Bronchial epithelial cell (primary cell): ENCODE data around the gene CMAS. TPM values are rescaled to one million over a fixed set of nuclear protein-coding genes. Genes with fewer than 3 reads are reported as not detected.

Experiments used
- DNase-seq: peaks from one replicate; pipeline ENCODE4 v3.0.0-alpha.2; 2010; ENCODE audit warnings: low read depth
- FAIRE-seq: peaks from 2 replicates; lab custom pipeline; 2011; peaks lifted over from hg19 to GRCh38; lab: Jason Lieb, UNC
- H3K27me3 ChIP-seq: 2 replicates; pipeline ENCODE4 v1.5.1; 2011; ENCODE audit warnings: low read length; ENCODE audit not compliant: control insufficient read depth, insufficient read depth
- H3K36me3 ChIP-seq: 2 replicates; pipeline ENCODE4 v1.5.1; 2011; ENCODE audit warnings: low read length; ENCODE audit not compliant: control insufficient read depth, insufficient read depth
- H3K4me3 ChIP-seq: 2 replicates; pipeline ENCODE4 v1.5.1; 2011; ENCODE audit warnings: mild to moderate bottlenecking, low read depth, low read length, control low read depth
- CTCF ChIP-seq: IDR thresholded peaks from 2 replicates; pipeline ENCODE4 v1.5.1; 2011; ENCODE audit warnings: mild to moderate bottlenecking, moderate library complexity, low read length, control low read depth, inconsistent platforms; ENCODE audit not compliant: insufficient read depth, severe bottlenecking
- total RNA-seq: library from RNA; depleted of rRNA; stranded (reverse); fragments of >200 nt; gene quantifications from 2 replicates; pipeline ENCODE4 v1.2.1, GENCODE V29; 2014

Gene CMAS
- total RNA-seq, 1 donor from 2014 or later, result 26.6 TPM

DNA sequence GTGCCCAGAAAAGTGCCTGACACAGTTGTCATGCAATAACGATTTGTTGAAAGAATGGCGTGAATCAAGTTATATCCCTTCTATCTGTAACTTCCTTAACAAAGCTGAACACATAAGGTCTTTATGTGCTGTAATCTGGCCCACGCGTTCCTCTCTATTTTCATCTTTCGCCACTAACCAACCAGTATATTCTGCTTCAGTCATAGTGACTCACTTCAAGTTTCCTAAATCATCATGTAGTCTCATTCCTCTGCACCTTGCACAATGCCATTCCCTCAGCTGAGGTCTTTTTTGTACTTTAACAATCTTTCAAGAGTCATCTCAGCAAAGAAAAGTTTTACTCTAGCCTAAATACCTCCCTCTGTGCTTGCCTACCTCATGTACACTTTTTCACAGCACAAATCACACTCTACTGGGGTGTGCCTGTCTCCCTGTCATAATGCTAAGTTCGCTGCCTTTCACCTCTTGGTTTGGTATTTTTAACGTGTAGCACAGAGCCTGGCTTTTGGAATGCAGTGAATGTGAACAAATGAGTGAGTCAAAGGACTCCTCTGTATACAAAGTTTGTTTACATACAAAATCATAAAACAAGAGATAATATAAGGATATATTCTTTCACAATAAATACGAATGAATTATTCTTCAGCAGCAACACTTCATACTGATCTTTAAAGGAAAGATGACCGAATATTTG is 2.9 kb upstream of the CMAS start:
- DNase-seq, result peak; percentile 85
- Histone ChIP-seq H3K27me3 (no peaks in the 10 kb centered on the region), H3K4me3 (no peak overlapping the region), H3K36me3 (no peaks in the 10 kb centered on the region)
- TF ChIP-seq CTCF, result no peak
- FAIRE-seq, result no peak

- no peak for TF ChIP-seq CTCF
- Histone ChIP-seq H3K36me3 (no peaks in the 10 kb centered on the region), H3K4me3 (no peak overlapping the region), H3K27me3 (no peaks in the 10 kb centered on the region)
- FAIRE-seq (no peak), DNase-seq (no peak)
Measured at GRCh38 chr12:22043943-22044342, 2.1 kb upstream of the CMAS start.

DNA sequence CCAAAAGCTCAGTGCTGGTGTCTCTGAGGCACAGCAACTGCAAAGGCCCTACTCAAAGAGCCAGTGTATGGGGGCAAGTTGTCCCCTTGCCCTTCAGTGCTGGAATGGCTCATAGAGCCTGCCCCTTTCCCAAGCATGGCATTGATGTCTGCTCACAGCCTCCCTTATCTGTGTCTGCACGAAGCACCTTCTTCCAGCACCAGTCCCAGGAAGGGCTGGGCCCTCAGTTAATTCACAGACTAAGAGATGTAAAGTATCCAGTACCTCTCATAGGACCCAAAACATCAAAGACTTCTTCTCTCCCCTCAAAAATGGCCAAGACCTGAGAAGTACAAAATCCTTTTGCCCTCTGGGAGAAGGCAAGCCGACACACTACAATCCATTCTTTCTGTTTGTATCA is 1.6 kb upstream of the CMAS start:
- Histone ChIP-seq H3K4me3 (no peak overlapping the region), H3K27me3 (no peaks in the 10 kb centered on the region), H3K36me3 (no peaks in the 10 kb centered on the region)
- DNase-seq (no peak), FAIRE-seq (no peak)
- no peak for TF ChIP-seq CTCF

DNA sequence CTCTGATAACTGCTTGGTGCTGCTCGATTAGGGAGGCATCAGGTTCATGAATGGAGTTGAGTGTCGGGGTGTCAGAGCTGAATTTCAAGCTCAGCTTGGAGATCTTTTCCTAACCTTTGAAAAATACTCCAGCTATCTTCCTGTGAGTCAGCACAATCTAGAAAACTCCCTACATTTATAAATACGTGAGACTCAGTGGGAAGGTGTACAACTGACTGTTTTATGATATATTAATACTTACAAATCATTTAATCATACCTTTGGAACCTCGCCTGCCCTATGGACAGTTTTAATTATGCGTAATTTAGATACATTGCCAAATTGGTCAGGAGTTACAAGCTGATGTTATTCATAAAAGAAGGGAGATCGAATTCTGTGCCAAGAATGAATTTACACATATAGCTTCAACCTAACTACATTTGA is 961 bp downstream of the CMAS start:
- FAIRE-seq, result peak; percentile 18

DNA sequence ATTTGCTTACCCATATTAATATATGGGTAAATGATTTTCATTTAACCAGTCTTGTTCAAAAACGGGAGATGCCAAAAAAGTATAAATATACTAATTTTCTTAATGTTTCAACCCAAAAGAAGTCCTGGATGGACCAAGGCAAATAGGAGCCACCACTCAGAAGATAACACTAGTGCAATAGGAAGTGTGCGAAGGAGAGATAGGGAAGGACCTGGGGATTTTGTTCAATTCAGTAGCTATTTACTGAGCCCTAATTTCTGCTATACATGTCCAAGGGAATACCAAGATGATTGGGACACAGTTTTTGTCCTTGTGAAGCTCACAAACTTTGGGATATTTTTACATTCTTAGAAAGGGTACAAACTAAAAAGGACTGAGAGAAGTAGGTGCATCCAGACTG is 1.5 kb downstream of the CMAS start:
- FAIRE-seq (no peak), DNase-seq (no peak)
- Histone ChIP-seq H3K36me3 (no peaks in the 10 kb centered on the region), H3K4me3 (no peak overlapping the region), H3K27me3 (no peaks in the 10 kb centered on the region)
- TF ChIP-seq CTCF, result no peak

More for the DNA sequence above, 961 bp downstream of the CMAS start:
- peak overlapping the region; percentile 97 for H3K4me3 ChIP-seq
- H3K27me3 ChIP-seq, result no peaks in the 10 kb centered on the region
- H3K36me3 ChIP-seq, result no peaks in the 10 kb centered on the region
- peak; percentile 64 for DNase-seq
- TF ChIP-seq CTCF, result no peak
